DLD1 (cell line): ENCODE results near the gene MOV10.

ENCODE experiments used
- in situ Hi-C: cut with HindIII; loops from 2 replicates; pipeline ENCODE4 v1.10.0; 2017; ENCODE audit warnings: low sequenced_read_pairs

MOV10 gene

DNA sequence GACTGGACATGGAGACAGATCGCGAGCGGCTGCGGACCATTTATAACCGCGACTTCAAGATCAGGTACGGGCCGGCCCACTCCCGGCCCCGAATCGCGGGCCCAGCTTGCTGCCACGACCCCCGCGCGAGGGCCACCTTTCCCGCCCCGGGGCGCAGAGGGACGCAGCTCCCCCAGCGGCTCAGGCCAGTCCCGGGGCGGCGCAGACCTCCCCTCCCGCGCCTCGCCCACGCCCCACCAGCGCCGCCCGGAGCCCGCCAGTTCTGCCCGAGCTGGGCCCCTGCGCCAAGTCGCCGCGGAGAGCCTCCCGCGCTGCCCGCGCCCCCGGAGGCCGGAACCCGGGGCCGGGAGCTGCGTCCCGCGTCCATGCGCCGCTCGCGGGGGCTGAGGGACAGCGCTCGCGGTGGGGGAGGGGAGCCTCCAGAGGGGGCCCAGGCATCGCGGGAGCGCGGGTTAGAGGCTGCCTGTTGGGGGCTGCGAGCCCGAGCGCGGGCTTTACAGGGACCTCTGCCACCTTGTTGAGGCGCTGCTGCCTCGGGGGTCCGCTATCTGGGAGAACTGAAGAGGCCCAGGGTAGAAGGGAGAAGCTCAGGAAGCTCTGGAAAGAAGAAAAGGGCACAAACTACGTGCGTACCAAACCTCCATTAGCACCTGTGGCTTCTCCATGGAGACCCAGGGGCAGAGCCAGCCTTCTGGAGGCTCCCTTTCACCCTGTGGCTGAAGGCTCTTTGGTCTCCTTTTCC lies 698 bp downstream of the MOV10 start:
- in situ Hi-C loops = no loop called here

DNA sequence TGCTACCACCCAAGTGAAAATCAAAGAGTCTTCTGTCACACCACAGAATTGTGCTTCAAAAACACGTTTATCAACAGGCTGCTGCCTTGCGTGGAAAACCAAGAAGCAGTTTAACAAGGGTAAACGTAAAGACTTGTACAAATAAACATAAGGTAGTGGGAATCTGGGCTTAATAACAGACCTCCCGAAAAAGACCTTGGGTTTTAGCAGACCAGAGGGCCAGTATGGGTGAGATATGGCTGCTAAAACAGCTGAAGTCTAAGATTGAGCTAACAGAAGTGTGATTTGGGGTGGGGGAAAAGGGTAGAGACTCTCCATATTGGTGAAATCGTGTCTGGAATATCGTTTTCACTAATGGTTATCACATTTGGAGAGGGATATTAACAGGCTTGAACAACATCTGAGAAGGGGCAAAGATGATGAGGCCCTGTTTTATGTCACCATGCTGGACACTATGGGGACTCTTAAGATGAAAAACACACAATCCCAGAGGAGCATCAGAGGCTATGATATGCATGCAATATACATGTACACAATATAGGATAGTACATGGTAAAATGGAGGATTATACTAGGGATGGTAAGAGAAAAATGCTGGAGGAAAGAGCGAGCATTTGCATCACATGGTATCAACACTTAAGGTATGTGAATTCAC lies 1.4 kb downstream of the MOV10 start:
- in situ Hi-C loops = no loop called here

DNA sequence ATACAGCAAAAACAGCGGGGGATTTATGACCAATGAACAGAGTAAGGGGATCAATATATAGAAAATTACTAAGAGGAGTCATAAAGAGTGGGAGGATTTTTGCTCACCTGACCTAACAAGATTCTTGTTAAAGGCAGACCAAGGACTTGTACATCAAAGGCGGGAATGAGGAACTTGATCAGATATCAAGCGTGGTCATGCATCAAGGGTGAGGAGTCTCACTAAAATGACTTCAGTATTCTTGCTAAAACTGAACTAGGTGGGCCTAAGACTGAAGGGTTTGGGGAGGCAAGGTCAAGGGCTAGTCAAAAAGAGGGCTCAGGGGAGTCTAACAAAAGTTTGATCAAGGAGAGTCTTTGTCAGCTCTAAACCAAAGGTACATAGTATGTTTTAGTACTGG lies 2.1 kb downstream of the MOV10 start:
- in situ Hi-C loops = no loop called here

DNA sequence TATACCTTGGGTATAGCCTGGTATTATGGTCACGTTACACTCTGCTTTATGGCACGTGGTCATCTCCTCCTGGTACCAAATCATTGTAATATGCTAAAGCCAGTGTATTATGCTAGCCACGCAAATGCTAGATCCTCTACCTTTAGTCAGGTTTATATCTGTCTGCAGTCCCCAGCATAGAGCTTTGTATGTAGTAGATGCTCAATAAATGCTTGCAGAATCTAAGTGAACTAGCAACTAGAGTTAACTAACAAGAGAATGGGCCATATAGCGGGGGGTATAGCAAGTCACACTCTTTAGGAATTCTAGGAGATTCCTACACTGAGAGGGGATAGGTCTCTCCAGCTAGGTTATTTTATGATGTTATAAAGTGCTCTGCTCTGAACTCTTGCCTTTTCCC lies 3.0 kb downstream of the MOV10 start:
- in situ Hi-C loops = no loop called here

DNA sequence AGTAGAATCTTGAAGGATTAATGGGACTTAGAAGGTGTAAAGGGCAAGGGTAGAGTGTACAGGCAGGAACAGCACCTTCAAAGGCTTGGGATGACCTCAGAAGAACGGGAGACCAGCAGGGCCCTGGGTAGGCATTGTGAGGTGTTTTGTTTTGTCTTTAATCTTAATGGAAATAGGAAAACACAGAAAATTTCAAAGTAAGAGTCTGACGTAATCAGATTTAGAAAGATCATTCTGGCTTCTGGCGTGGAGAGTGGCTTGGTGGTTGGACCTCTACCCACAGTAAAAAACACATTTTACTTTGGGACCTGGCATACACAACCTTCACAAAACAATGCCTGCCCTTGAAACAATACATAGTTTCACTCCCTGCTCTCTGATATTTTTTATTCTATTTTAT lies 4.1 kb downstream of the MOV10 start:
- in situ Hi-C loops = no loop called here

DNA sequence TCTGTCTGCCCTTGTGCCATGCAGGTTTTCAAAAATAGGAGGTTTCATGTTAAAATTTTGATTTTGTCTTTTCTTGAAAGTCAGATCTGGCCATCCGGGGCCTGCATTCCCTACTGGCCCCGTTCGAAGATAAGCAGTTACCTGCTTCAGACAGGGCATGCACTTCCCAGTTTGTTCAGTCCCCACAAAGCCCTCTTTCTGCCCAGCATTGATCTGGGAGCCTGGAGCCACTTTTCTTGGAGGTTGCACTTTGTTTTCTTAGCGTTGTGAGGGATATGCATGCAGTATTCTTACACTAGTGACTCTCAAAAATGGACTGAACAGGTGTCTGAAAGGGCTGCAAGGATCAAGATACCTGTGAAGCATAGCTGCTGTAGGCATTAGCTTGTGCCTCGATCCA lies 11.5 kb downstream of the MOV10 start:
- in situ Hi-C loops = no loop called here

DNA sequence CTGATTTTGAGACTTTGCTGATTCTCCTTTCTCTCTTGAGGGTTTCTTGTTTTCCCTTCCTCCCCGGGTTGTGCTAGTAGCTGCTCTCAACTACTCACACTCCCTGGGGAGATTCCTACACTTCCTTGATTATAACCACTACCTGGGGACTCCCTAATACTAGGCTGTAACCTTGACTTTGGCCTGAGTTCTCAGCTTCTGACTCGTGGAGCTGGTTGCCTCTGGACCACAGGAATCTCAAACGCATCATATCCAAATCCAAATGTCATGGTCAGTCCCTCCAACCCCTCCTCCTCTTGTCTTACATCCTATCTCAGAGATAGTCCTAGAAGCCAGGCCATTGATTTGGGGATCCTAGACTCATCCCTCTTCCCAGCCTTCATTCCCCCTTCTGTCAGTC lies 12.0 kb downstream of the MOV10 start:
- in situ Hi-C loops = no loop called here

DNA sequence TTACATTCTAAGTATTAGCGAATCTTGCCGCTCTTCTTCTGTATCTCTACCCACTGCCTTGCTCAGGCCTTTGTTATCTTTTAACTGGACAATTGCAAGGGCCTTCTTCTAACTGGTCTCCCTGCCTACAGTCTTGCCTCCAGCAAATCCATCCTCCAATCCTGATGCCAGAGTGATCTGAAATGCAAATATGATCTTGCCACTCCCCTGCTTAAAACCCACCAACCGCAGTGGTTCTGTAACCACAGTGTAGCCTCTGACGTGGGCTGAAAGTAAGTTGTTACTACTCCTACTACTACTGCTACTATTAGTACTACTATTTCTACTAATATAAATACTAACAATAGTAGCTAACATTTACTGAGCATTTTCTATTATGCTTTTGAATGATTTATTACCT lies 12.4 kb downstream of the MOV10 start:
- in situ Hi-C loops = no loop called here

DNA sequence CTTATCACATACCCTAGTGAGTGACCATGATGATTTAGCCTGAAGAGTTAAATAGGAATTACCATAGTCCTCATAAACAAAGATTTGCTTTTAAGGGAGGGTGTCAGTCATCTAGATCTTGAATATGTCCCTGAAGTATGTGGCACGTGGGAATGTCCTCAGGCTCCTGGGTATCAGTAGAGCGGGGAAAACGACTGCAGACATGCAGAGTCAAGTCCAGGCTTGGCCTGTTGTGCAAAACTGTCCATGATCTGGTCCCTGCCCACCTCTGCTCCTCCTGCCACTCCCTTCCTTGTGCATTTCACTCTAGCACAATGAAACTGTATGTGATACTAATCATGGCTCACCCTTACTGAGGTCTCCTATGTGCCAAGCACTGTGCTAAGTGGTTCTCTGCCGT lies 12.9 kb downstream of the MOV10 start:
- in situ Hi-C loops = no loop called here

DNA sequence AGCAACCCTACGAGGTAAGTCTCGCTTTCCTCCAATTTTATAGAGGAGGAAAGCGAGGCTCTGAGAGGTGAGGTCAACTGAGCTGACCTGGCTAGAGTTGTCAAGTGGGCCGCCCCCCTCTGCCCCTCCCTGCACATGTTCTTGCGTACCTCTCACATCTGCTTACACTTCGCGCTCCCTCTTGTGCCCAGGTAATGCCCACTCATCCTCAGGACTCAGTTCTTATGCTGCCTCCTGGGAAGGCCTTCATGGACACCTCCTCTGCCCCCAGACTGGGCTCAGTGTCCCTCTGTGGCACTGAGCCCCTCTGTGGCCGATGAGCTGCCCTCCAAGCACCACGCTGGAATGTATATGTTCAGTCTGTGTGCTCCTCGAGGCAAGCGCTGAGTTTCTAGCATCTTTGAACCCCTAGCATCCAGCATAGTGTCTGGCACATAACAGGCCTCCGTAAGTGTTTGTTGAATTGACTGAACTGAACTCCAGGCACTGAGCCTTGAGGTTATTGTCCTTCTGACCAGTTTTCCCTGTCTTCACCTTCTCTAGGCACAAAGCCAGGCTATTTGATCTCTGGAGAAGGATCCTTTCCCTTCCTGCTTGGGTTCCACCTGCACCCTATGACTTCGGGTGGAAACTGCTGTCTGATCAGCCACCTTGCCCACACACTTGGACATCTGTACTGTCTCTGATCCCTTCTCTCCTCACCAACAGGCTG lies 13.5 kb downstream of the MOV10 start:
- in situ Hi-C loops = no loop called here

DNA sequence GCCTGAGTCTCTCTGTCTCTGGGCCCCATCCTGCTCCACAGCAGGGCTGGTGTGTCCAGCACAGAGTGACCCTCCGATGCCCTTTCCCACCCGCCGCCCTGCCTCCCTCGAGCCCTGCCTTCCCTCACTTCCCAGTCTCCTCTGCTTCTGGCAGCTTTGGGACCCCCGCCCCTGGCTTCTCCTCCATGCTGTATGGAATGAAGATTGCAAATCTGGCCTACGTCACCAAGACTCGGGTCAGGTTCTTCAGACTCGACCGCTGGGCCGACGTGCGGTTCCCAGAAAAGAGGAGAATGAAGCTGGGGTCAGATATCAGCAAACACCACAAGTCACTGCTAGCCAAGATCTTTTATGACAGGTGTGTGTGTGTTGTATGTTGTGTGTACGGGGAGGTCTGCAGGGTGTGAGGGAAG lies 14.3 kb downstream of the MOV10 start:
- in situ Hi-C loops = no loop called here

DNA sequence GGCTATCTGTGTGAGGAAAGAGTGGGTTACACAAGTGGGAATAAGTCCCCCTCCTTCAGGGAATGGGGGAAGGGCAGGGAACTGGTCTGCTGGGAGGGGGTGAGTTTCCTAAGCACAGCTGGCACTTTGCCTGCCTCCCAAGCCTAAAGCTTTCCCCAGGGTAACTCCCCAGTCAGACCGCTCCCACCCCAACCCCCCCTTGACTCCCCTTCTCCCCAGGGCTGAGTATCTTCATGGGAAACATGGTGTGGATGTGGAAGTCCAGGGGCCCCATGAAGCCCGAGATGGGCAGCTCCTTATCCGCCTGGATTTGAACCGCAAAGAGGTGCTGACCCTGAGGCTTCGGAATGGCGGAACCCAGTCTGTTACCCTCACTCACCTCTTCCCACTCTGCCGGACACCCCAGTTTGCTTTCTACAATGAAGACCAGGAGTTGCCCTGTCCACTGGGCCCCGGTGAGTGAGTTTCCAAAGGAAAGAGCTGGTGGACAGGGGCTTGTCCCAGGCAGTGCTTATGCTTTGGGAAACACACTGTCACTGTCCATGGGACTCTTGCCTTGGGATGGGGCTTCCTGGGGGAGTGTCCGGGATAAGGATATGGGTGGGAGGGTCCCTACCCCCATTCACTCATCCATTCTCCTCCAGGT lies 14.9 kb downstream of the MOV10 start:
- in situ Hi-C loops = no loop called here

DNA sequence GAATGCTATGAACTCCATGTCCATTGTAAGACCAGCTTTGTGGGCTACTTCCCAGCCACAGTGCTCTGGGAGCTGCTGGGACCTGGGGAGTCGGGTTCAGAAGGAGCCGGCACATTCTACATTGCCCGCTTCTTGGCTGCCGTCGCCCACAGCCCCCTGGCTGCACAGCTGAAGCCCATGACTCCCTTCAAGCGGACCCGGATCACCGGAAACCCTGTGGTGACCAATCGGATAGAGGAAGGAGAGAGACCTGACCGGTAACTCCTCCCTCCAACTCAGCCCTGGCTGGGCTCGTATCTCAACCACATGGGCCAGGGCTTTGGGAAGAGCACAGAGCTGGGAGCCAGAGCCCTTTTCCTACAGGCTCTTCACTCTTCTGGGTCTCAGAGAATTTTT lies 15.4 kb downstream of the MOV10 start:
- in situ Hi-C loops = no loop called here

DNA sequence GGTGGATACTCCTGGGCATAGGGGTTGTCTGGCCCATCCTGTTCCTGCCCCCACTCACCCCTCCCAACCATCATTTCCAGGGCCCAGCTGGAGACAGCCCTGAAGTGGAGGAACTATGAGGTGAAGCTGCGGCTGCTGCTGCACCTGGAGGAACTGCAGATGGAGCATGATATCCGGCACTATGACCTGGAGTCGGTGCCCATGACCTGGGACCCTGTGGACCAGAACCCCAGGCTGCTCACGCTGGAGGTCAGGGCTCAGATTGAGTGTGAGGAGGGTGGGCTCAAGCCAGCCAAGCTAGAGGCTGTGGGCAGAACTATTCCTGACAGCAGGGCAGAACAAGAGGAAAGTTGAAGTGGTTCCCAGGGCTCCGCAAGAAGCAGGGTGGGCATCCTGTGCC lies 18.2 kb downstream of the MOV10 start:
- in situ Hi-C loops = no loop called here

DNA sequence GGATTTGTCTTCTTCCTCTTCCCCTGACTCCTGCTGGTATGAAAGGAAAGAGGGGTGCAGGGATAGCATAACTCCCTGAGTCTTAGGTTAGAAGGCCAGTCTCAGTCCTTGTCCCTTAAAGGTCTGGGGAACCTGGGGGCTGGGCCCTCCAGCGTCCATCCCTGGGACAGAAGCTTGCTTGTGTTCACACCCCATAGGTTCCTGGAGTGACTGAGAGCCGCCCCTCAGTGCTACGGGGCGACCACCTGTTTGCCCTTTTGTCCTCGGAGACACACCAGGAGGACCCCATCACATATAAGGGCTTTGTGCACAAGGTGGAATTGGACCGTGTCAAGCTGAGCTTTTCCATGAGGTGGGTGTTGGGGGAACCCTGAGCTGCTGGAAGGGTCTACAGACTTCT lies 19.4 kb downstream of the MOV10 start:
- in situ Hi-C loops = no loop called here

DNA sequence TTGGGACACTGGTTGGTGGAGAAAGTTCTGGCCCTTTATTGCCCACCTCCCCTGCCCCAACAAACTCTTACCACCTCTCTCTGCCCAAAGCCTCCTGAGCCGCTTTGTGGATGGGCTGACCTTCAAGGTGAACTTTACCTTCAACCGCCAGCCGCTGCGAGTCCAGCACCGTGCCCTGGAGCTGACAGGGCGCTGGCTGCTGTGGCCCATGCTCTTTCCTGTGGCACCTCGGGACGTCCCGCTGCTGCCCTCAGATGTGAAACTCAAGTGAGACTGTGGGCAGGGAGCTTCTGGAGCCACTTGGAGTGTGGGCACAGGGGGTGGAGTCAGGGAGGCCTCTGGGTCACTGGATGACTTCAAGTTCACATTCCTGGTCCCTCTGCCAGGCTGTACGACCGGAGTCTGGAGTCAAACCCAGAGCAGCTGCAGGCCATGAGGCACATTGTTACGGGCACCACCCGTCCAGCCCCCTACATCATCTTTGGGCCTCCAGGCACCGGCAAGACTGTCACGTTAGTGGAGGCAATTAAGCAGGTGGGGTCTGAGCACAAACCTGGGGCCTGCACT lies 20.0 kb downstream of the MOV10 start:
- in situ Hi-C loops = no loop called here

DNA sequence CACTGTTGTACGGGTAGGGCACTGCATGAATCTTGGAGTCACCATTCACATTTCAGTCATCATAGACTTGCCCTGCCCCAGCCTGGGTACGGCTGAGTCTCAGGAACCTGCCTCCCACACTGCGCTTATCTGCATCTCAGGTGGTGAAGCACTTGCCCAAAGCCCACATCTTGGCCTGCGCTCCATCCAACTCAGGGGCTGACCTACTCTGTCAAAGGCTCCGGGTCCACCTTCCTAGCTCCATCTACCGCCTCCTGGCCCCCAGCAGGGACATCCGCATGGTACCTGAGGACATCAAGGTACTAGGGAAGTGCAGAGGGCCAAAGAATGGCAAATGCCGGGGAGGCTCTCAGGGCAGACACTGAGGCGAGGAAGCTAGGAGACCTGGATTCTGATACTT lies 20.8 kb downstream of the MOV10 start:
- in situ Hi-C loops = no loop called here

DNA sequence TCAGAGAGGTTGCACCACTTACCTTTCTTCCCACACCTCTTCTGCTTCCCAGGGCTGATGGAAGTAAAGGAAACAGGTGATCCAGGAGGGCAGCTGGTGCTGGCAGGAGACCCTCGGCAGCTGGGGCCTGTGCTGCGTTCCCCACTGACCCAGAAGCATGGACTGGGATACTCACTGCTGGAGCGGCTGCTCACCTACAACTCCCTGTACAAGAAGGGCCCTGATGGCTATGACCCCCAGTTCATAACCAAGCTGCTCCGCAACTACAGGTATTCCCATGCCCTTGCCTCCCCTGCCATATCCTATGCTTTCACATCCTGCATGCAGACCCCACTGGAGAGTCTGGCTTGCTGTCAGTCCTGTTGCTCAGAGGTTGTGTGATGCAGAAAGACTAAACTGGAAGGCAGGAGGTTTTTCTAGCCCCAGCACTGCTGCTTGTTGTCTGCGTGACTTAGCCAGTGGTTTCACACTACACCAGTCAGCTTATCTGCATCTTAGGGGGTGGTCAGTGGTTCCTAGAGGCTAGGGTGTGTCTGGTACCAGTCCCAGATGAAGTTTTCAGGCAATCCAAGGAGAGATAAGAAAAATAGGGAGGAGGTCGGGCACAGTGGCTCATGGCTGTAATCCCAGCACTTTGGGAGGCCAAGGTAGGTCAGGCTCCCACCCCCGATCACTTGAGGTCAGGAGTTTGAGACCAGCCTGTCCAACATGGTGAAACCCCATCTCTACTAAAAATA lies 22.3 kb downstream of the MOV10 start:
- in situ Hi-C loops = no loop called here

DNA sequence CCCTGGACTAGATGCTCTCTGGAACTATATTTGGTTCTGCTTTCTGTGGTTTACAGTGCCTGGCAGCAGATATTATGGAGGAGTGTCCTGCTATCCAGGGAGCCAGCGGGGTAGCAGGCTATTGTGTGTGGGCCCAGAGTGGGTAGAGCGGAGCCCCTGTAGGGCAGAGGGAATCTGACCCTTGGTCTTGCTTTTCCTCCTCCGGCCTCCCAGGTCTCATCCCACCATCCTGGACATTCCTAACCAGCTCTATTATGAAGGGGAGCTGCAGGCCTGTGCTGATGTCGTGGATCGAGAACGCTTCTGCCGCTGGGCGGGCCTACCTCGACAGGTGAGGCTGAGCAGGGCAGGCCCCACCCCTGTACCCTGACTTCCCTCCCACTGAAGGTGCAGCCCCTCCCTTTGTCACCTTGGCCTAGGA lies 23.3 kb downstream of the MOV10 start:
- in situ Hi-C loops = no loop called here
